Measurements from ENCODE around the gene CREM. TPM values are rescaled to one million over a fixed set of nuclear protein-coding genes. Genes with fewer than 3 reads are reported as not detected.

The CREM gene
- total RNA-seq, 1 experiment from 2014 or later = 20.0 TPM

GRCh38 chr10:35244549-35244948, 117.9 kb downstream of the CREM start:
- Histone ChIP-seq H3K4me2 (ENCODE audit: insufficient read depth, insufficient read length, low read length) (no peak overlapping the region), H4K20me1 (ENCODE audit: control insufficient read depth, insufficient read depth, insufficient read length) (no peaks in the 10 kb centered on the region), H3K27me3 (ENCODE audit: insufficient read depth, low read length) (no peaks in the 10 kb centered on the region), H3K23ac (ENCODE audit: insufficient read length, low read depth, low read length) (no peak overlapping the region), H2BK5ac (ENCODE audit: insufficient read length, low read length) (no peak overlapping the region), H4K5ac (ENCODE audit: insufficient read length, low read depth, low read length) (no peak overlapping the region), H2AFZ (ENCODE audit: low read length) (no peak overlapping the region), H3K79me1 (ENCODE audit: insufficient read depth, low read depth, low read length, poor library complexity, severe bottlenecking) (no peaks in the 10 kb centered on the region), H4K8ac (replicated peaks; ENCODE audit: insufficient read length, low read depth, low read length) (no peak overlapping the region), H2BK20ac (ENCODE audit: low read depth, low read length, poor library complexity, severe bottlenecking) (no peak overlapping the region), H2BK15ac (ENCODE audit: low read depth, low read length) (no peak overlapping the region), H3K9ac (ENCODE audit: extremely low read depth, insufficient read length, low read length) (no peak overlapping the region), H3K18ac (ENCODE audit: insufficient read length, low read depth, low read length) (no peak overlapping the region), H3K23me2 (ENCODE audit: insufficient read length, low read depth, low read length, poor library complexity, severe bottlenecking) (no peaks in the 10 kb centered on the region), H3K9me3 (ENCODE audit: control insufficient read depth, low read depth, low read length) (no peaks in the 10 kb centered on the region), H3K14ac (ENCODE audit: insufficient read depth, low read length) (no peak overlapping the region), H2BK12ac (ENCODE audit: insufficient read length, low read depth, low read length) (no peak overlapping the region), H3K79me2 (ENCODE audit: insufficient read depth, low read length) (no peaks in the 10 kb centered on the region), H3K27ac (ENCODE audit: insufficient read length, low read depth, low read length) (no peak overlapping the region), H4K91ac (ENCODE audit: insufficient read length, low read depth, low read length) (no peak overlapping the region), H3T11ph (ENCODE audit: low read length) (no peak overlapping the region), H3K4ac (ENCODE audit: low read depth, low read length) (no peak overlapping the region), H2AK5ac (ENCODE audit: insufficient read length, low read length) (no peak overlapping the region), H3K4me1 (ENCODE audit: insufficient read depth, low read length) (no peaks in the 10 kb centered on the region), H3K56ac (ENCODE audit: insufficient read length, low read depth, low read length) (no peak overlapping the region), H2BK120ac (ENCODE audit: low read depth, low read length, poor library complexity, severe bottlenecking) (no peak overlapping the region)
- WGBS (ENCODE audit: extremely low coverage, insufficient read length, low lambda C conversion rate) = no CpG with 5 or more reads among the region's 2 CpGs
- TF ChIP-seq, protein P1, sequence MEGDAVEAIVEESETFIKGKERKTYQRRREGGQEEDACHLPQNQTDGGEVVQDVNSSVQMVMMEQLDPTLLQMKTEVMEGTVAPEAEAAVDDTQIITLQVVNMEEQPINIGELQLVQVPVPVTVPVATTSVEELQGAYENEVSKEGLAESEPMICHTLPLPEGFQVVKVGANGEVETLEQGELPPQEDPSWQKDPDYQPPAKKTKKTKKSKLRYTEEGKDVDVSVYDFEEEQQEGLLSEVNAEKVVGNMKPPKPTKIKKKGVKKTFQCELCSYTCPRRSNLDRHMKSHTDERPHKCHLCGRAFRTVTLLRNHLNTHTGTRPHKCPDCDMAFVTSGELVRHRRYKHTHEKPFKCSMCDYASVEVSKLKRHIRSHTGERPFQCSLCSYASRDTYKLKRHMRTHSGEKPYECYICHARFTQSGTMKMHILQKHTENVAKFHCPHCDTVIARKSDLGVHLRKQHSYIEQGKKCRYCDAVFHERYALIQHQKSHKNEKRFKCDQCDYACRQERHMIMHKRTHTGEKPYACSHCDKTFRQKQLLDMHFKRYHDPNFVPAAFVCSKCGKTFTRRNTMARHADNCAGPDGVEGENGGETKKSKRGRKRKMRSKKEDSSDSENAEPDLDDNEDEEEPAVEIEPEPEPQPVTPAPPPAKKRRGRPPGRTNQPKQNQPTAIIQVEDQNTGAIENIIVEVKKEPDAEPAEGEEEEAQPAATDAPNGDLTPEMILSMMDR (conservative IDR thresholded peaks at IDR 0.05) = no peak
- Mint-ChIP-seq H3K36me3 (ENCODE audit: insufficient read depth in 1 of 3, low read depth in 3 of 3) (no peaks in the 10 kb centered on the region), H3K27ac (no peak overlapping the region), H3K4me1 (0 out of 4 replicates have a peak, but pooled peaks cover 0 to 2% of the 10 kb centered on the region in 2 experiments), H3K27me3 (ENCODE audit: low read depth) (no peaks in the 10 kb centered on the region), H3K4me3 (no peak overlapping the region), H3K9me3 (no peaks in the 10 kb centered on the region; a peak in 1 of 5 replicates)
- no peak for DNase-seq
